ENCODE data around the gene RAET1E. TPM values are rescaled to one million over a fixed set of nuclear protein-coding genes. Genes with fewer than 3 reads are reported as not detected.
"Not testable (repeated sequence)": the region's sequence is repeated elsewhere in the genome, so short reads cannot be mapped to it uniquely, and the experiment has no call there.

The RAET1E gene
- total RNA-seq, 1 donor from 2014 or later, result not detected

DNA sequence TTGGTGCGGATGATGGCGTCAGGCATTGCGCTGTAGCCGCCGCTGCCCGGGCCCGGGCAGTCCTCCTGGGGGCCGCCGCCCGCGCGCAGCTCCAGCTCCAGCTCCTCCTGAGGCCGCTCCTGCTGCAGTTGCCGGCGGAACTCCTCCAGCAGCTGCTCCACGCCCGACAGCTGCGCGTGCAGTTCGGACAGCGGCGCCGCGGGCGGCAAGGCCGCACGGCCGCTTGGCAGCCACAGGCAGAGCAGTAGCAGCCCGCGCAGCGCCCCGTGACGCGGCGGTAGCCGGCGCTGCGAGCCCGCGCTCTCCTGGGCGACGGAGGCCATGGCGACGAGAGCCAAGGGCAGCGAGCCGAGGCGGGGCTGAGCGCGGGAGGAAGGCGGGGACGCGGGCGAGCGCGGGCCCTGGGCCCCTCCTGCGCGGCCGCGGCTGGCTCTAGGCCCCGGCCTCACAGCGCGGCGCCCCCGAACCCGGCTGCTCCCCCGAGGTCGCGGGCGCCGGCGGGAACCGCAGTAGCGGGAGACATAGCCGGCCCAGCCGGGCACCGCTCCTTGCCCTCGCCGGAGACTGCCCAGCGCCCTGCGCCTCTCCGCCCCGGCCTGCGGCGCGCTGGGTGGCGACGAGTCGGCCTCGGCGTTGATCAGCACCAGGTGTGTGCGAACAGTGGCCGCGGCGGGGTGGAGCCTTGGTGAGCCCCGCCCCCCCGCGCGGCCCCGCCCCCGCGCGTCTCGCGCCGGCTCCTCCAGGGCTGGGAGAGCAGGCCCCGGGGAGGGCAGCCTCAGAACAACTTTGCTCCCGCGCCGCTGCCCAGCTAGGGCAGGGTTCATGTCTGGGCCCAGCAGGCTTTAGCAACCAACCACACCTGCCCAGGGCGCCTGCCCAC, 34.0 kb downstream of the RAET1E start, which contains the start of gene LRP11:
Gene LRP11 (minus strand): TSS at position 662 of the 880 bp plus-strand sequence. CDS start 339 bp downstream, at position 323.
- Mint-ChIP-seq H3K27me3 (peaks cover 33% of the 10 kb centered on the region), H3K4me3 (peak within 1 kb of the TSS; percentile 83), H3K27ac (no peak within 1 kb of the TSS), H3K9me3 (no peaks in the 10 kb centered on the region), H3K36me3 (ENCODE audit: low read depth) (no peaks in the 10 kb centered on the region), H3K4me1 (peaks cover 20% of the 10 kb centered on the region)
- intact Hi-C loops (cut with micrococcal nuclease), result loop anchor here (2.0 to 5.0 kb wide), 3 partner anchors 59 to 317 kb away; partner anchors contain the start of genes GINM1, PPIL4 and RAET1G
- DNase-seq, result peak; percentile 95

DNA sequence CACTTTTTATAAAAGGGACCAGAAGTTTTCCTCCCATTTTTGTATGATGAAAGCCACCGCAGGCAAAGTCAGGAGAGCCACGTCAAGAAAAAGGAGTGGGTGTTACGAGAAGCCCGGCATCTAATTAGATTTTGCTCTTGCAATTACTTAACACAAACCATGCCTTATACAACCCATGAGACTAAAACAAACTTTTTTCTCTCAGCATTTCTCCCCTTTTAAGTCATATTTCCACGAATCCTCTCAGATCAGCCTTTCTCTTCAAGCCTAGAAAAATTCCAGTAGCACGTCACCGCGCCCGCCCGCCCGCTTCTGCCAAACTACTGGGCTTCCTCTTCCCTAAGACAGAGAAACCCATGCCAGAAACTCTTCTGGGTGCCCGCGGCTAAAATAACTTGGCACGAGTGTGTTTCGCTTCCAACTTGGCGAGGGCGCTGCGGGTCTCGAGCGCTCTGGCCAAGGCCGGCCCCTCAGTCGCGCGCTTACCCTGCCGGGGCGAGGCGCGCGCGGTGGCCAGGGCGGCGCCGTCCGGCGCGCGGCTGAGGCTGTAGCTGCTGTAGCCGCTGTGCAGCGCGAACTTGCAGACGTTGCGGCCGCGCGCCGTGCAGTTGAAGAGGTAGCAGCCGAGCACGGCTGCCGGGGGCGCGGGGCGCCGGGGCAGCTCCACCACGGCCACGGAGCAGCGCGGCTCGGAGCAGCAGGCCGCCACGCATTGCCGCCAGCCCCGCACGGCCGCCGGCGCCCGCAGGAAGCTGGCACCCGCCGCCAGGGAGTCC, 34.8 kb downstream of the RAET1E start:
- H3K27me3 Mint-ChIP-seq, result peaks cover 29% of the 10 kb centered on the region
- intact Hi-C loops (cut with micrococcal nuclease), result loop anchor here (5.0 kb wide), 1 partner anchor 296 kb away; the partner anchor contains the start of gene GINM1
- H3K4me1 Mint-ChIP-seq, result peaks cover 18% of the 10 kb centered on the region
- H3K36me3 Mint-ChIP-seq (ENCODE audit: low read depth), result no peaks in the 10 kb centered on the region
- H3K4me3 Mint-ChIP-seq, result peak overlapping the region; percentile 83
- peak; percentile 81 for DNase-seq
- peak overlapping the region; percentile 2 for H3K27ac Mint-ChIP-seq
- H3K9me3 Mint-ChIP-seq, result no peaks in the 10 kb centered on the region

- not testable (repeated sequence) for H3K9me3 Mint-ChIP-seq; DNase-seq; H3K27ac Mint-ChIP-seq; H3K36me3 Mint-ChIP-seq (ENCODE audit: low read depth)
- intact Hi-C loops (cut with micrococcal nuclease), result loop anchor here (5.0 kb wide), 1 partner anchor 295 kb away; the partner anchor contains the start of gene GINM1
- Mint-ChIP-seq H3K4me3 (peak overlapping the region; percentile 60), H3K4me1 (peaks cover 18% of the 10 kb centered on the region), H3K27me3 (peaks cover 30% of the 10 kb centered on the region)
These were observed 35.5 kb downstream of the RAET1E start for GRCh38 chr6:149862424-149862738.

DNA sequence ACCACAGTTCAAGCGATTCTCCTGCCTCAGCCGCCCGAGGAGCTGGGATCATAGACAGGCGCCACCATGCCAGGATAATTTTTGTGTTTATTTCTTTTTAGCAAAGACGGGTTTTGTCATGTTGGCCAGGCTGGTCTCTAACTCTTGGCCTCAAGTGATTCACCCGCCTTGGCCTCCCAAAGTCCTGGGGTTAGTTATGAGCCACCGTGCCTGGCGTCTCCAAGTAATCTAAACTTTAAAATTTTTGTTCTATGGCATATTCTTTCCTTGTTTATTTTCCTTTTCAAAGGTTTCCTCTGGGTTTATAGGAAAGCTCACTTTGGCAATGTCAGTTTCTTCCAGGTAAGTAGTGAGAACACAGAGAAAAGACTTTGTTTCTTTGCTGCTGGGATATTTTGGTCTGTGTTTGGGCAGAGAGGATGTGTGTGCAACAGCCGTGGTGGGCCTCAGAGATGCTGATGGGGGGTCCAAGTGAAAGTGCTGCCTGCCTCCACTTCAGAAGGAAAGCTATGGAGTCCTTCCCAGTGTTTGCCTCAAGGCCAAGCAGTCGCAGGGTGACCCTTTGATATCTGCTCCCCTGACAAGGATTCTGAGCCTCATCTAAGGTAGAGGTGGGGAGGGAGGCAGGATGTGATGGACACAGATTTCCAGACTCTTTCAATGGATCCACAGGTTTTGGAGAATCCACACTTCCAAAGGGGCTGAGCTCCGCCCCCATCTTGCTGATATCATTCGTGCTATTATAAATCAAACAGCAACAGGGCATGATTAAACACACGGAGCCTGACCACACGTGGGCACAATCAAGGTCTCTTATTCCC, 36.1 kb downstream of the RAET1E start:
- Mint-ChIP-seq H3K27ac (no peak overlapping the region), H3K27me3 (peaks cover 32% of the 10 kb centered on the region), H3K36me3 (ENCODE audit: low read depth) (no peaks in the 10 kb centered on the region), H3K4me1 (peaks cover 15% of the 10 kb centered on the region), H3K9me3 (no peaks in the 10 kb centered on the region), H3K4me3 (peak overlapping the region; percentile 60)
- no peak for DNase-seq
- intact Hi-C loops (cut with micrococcal nuclease), result loop anchor here (5.0 kb wide), 1 partner anchor 295 kb away; the partner anchor contains the start of gene GINM1

DNA sequence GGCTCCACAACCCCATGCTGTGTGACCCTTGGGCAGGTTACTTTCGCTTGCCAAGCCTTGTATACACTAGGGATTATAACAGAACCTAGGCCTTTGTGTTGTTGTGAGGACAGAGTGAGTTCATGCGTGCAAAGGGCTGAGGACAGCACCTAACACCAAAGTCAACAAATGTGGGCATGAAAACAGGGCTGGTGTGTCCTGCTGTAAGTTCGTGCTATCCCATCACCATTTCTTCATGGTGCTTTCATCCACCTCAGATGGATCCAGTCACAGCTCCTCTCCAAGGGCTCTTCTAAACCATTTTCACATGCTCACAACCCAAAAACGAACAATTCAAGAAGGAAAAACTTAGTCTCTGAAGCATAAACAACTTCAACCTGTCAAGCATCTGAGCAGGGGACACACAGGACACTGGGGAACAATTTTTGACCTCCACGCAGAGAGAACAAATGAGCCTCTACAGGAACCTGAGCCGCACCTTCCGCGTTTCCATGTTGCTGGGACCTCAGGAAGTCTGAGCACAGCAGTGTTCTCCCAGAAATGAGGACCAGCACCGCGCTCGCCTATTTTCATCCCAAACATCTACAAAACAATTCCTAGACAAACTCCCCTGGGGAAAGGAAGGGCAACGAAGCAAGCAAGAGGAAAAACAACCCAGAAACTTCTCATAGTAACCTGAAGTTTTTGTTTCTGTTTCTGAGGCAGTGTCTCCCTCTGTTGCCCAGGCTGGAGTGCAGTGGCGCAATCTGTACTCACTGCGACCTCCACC, 36.9 kb downstream of the RAET1E start:
- Mint-ChIP-seq H3K4me3 (no peak overlapping the region), H3K36me3 (ENCODE audit: low read depth) (no peaks in the 10 kb centered on the region), H3K9me3 (no peaks in the 10 kb centered on the region), H3K27ac (no peak overlapping the region), H3K4me1 (peaks cover 15% of the 10 kb centered on the region), H3K27me3 (peaks cover 32% of the 10 kb centered on the region)
- no peak for DNase-seq
- intact Hi-C loops (cut with micrococcal nuclease), result loop anchor here (5.0 kb wide), 1 partner anchor 294 kb away; the partner anchor contains the start of gene GINM1

- Mint-ChIP-seq H3K27me3 (peaks cover 29% of the 10 kb centered on the region), H3K9me3 (no peaks in the 10 kb centered on the region), H3K36me3 (ENCODE audit: low read depth) (no peaks in the 10 kb centered on the region), H3K4me1 (peaks cover 15% of the 10 kb centered on the region), H3K27ac (no peak overlapping the region), H3K4me3 (no peak overlapping the region)
- no peak for DNase-seq
- intact Hi-C loops (cut with micrococcal nuclease), result loop anchor here (5.0 kb wide), 1 partner anchor 293 kb away; the partner anchor contains the start of gene GINM1
These were observed 37.4 kb downstream of the RAET1E start for GRCh38 chr6:149860513-149860833.

- H3K27ac Mint-ChIP-seq, result no peak overlapping the region
- DNase-seq, result no peak
- intact Hi-C loops (cut with micrococcal nuclease), result loop anchor here (5.0 kb wide), 1 partner anchor 293 kb away; the partner anchor contains the start of gene GINM1
- no peak overlapping the region for H3K4me3 Mint-ChIP-seq
- H3K4me1 Mint-ChIP-seq, result peaks cover 12% of the 10 kb centered on the region
- H3K27me3 Mint-ChIP-seq, result peaks cover 26% of the 10 kb centered on the region
- no peaks in the 10 kb centered on the region for H3K9me3 Mint-ChIP-seq
- no peaks in the 10 kb centered on the region for H3K36me3 Mint-ChIP-seq (ENCODE audit: low read depth)
These were observed 38.0 kb downstream of the RAET1E start for GRCh38 chr6:149859938-149860337.

DNA sequence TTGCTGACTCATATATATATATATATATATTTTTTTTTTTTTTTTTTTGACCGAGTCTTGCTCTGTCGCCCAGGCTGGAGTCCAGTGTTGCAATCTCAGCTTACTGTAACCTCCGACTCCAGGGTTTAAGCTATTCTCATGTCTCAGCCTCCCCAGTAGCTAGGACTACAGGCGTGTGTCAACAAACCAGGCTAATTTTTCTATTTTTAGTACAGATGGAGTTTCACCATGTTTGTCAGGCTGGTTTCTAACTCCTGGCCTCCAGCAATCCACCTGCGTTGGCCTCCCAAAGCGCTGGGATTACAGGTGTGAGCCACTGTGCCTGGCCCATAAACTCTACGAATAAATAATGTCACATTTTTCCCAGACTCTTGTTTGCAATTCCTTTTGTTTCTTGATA, 38.5 kb downstream of the RAET1E start:
- no peak overlapping the region for H3K27ac Mint-ChIP-seq
- H3K9me3 Mint-ChIP-seq, result no peaks in the 10 kb centered on the region
- H3K36me3 Mint-ChIP-seq (ENCODE audit: low read depth), result no peaks in the 10 kb centered on the region

DNA sequence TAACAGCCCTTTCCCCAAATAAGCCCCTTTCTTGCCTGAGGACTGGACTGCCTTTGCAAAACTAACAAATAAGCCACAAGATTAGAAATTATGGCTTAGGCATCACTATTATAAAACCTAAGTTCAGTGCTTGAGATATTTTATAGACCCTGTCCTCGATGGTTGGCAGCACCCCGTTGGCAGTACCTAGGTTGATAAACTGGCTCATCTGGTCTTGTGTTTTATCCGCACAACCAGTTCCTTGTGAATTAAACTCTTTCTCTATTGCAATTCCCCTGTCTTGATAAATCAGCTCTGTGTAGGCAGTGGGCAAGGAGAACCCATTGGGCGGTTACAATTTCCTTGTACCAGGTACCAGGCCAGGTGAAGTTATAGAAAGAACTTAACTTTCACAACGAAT, 40.4 kb downstream of the RAET1E start:
- no peaks in the 10 kb centered on the region for H3K36me3 Mint-ChIP-seq (ENCODE audit: low read depth)
- intact Hi-C loops (cut with micrococcal nuclease), result no loop called here
- no peaks in the 10 kb centered on the region for H3K9me3 Mint-ChIP-seq
- DNase-seq, result no peak
- no peak overlapping the region for H3K27ac Mint-ChIP-seq
- no peak overlapping the region for H3K4me3 Mint-ChIP-seq
- peaks cover 25% of the 10 kb centered on the region for H3K27me3 Mint-ChIP-seq
- H3K4me1 Mint-ChIP-seq, result peaks cover 13% of the 10 kb centered on the region

More for the DNA sequence above, 38.5 kb downstream of the RAET1E start:
- no peak overlapping the region for H3K4me3 Mint-ChIP-seq
- H3K4me1 Mint-ChIP-seq, result peaks cover 13% of the 10 kb centered on the region
- intact Hi-C loops (cut with micrococcal nuclease), result no loop called here
- DNase-seq, result no peak
- H3K27me3 Mint-ChIP-seq, result peaks cover 29% of the 10 kb centered on the region

DNA sequence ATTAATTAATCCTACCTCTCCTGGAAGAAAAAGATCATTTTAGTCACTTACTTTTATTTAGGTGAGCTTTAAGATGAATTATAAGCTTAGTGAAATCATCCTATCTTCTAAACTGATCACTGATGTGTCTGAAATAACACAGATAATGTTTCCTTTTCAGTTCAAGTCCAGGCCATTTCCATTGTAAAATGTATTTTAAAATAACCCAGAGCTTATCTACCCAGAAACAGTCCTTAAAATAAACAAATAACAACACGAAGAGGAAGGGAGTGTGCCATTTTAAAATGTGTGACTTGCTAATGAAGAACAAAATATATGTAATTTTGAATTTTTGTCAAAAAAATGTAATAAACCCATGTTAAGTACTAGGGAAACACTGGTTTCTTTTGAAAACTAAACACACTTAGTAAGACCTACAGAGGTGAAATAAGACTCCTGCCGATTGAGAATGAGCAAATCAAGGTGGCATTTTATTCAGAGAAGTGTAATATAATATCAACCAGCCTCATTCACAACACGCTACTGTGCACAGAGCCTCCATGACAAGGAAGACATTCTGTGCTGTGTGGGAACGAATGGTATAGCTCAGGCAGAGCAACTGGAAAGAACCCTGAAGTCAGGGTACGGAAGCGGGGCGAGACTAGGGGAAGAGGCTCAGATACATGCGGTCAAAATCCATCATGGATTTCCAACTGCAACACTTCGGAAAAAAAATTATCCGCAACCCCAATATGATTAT, 41.5 kb downstream of the RAET1E start:
- no peak for DNase-seq
- intact Hi-C loops (cut with micrococcal nuclease), result no loop called here
- Mint-ChIP-seq H3K36me3 (ENCODE audit: low read depth) (no peaks in the 10 kb centered on the region), H3K9me3 (no peaks in the 10 kb centered on the region), H3K27ac (no peak overlapping the region), H3K4me1 (peaks cover 21% of the 10 kb centered on the region), H3K27me3 (peaks cover 20% of the 10 kb centered on the region), H3K4me3 (no peak overlapping the region)

- H3K36me3 Mint-ChIP-seq (ENCODE audit: low read depth), result no peaks in the 10 kb centered on the region
- H3K9me3 Mint-ChIP-seq, result no peaks in the 10 kb centered on the region
- intact Hi-C loops (cut with micrococcal nuclease), result no loop called here
These were observed 42.2 kb downstream of the RAET1E start for GRCh38 chr6:149855741-149856140.

GRCh38 chr6:149855040-149855654, 42.8 kb downstream of the RAET1E start:
- peaks cover 22% of the 10 kb centered on the region for H3K4me1 Mint-ChIP-seq
- no peaks in the 10 kb centered on the region for H3K36me3 Mint-ChIP-seq (ENCODE audit: low read depth)
- H3K4me3 Mint-ChIP-seq, result no peak overlapping the region
- no peaks in the 10 kb centered on the region for H3K9me3 Mint-ChIP-seq
- no peak overlapping the region for H3K27ac Mint-ChIP-seq
- peaks cover 18% of the 10 kb centered on the region for H3K27me3 Mint-ChIP-seq
- DNase-seq, result no peak
- intact Hi-C loops (cut with micrococcal nuclease), result no loop called here

More at GRCh38 chr6:149855741-149856140, 42.2 kb downstream of the RAET1E start:
- H3K27me3 Mint-ChIP-seq, result peaks cover 21% of the 10 kb centered on the region
- peaks cover 22% of the 10 kb centered on the region for H3K4me1 Mint-ChIP-seq
- no peak overlapping the region for H3K27ac Mint-ChIP-seq
- no peak for DNase-seq
- no peak overlapping the region for H3K4me3 Mint-ChIP-seq
